HepG2 (cell line): ENCODE measurements around the gene ENGASE.

Experiments
- ADNP ChIP-seq: sonication (generic); formaldehyde crosslinking; IDR thresholded peaks from 2 replicates; pipeline ENCODE4 v1.4.0; 2020; ENCODE audit warnings: missing genetic modification reagents
- HNF4A ChIP-seq: sonication (generic); formaldehyde crosslinking; IDR thresholded peaks from 2 replicates; pipeline ENCODE4 v1.4.0; 2020; ENCODE audit warnings: missing genetic modification reagents
- PITX1 ChIP-seq: sonication (generic); formaldehyde crosslinking; IDR thresholded peaks from 2 replicates; pipeline ENCODE4 v1.5.1; 2020; ENCODE audit warnings: mild to moderate bottlenecking, missing genetic modification reagents
- POLR2A ChIP-seq, 2 experiments: IDR thresholded peaks; 2 replicates each; pipeline ENCODE4 v1.6.1; 2011; ENCODE audit warnings: low read depth in 2 of 2, low read length in 2 of 2, mild to moderate bottlenecking in 1 of 2, moderate library complexity in 1 of 2; ENCODE audit not compliant: insufficient read depth in 1 of 2
- RFXANK ChIP-seq: IDR thresholded peaks from 2 replicates; pipeline ENCODE4 v1.6.1; 2016
- RFXAP ChIP-seq: sonication (generic); formaldehyde crosslinking; IDR thresholded peaks from 2 replicates; pipeline ENCODE4 v1.4.0; 2020; ENCODE audit warnings: missing genetic modification reagents, borderline replicate concordance
- ZNF329 ChIP-seq: sonication (generic); formaldehyde crosslinking; IDR thresholded peaks from 2 replicates; pipeline ENCODE4 v1.9.0; 2021; ENCODE audit warnings: low read depth, mild to moderate bottlenecking, missing genetic modification reagents
- TF ChIP-seq, protein P1 (sequence below): sonication (generic); formaldehyde crosslinking; IDR thresholded peaks from 2 replicates; pipeline ENCODE4 v1.8.0; 2022; ENCODE audit warnings: mild to moderate bottlenecking, missing genetic modification reagents; ENCODE audit not compliant: insufficient replicate concordance

DNA sequence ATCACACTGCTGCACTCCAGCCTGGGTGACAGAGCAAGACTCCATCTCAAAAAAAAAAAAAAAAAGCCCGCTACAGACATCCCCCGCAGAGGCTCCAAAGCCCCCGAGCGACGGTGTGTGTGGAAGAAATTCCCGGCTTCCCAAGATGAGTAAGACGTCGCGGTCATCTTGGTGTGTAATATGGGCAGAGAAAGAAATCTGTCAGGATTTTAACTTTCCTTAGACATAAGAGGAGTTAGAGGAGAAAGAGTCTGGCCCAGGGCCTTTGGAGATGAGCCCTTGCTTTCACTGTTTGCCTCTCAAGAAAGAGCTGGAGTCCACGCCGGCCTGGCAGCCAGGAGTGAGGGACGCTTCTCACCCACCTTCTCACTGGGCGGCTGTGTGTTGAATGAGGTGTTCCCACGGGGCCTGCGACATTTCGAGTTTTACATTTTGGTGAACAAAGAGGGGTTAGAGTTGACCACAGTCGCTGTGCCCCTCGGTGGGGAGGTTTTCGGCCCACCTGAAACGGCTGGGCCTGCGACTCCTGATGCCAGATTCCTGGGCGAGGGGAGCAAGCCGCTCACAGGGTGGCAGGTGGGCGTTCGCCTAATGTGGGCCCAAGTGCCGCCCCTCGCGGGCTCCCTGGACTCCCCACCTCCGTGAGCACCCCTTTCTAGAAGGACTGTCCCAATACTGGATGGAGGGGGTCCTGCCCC is 32.8 kb upstream of the ENGASE start:
- no peak for TF ChIP-seq POLR2A (IDR thresholded peaks at IDR 0.05; ENCODE audit: insufficient read depth in 1 of 2, low read depth in 2 of 2, low read length in 2 of 2)
- TF ChIP-seq PITX1 = no peak
- TF ChIP-seq, protein P1, sequence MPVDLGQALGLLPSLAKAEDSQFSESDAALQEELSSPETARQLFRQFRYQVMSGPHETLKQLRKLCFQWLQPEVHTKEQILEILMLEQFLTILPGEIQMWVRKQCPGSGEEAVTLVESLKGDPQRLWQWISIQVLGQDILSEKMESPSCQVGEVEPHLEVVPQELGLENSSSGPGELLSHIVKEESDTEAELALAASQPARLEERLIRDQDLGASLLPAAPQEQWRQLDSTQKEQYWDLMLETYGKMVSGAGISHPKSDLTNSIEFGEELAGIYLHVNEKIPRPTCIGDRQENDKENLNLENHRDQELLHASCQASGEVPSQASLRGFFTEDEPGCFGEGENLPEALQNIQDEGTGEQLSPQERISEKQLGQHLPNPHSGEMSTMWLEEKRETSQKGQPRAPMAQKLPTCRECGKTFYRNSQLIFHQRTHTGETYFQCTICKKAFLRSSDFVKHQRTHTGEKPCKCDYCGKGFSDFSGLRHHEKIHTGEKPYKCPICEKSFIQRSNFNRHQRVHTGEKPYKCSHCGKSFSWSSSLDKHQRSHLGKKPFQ (CRISPR knock-in tag) = no peak
- no peak for TF ChIP-seq ADNP (CRISPR knock-in tag)
- no peak for TF ChIP-seq RFXANK (CRISPR knock-in tag)
- no peak for TF ChIP-seq ZNF329 (CRISPR knock-in tag)
- no peak for TF ChIP-seq RFXAP (CRISPR knock-in tag)
- TF ChIP-seq HNF4A (CRISPR knock-in tag) = no peak
